Putamen (tissue), 1 donor: ENCODE measurements around the gene PROCR.
A peak's percentile ranks its signal among the peaks of the same experiment; 100 is the strongest.
"Not testable (repeated sequence)": the region's sequence is repeated elsewhere in the genome, so short reads cannot be mapped to it uniquely, and the experiment has no call there.

Experiments
- DNase-seq: peaks from one replicate; pipeline ENCODE4 v3.0.0-alpha.2; 2016; ENCODE audit warnings: low spot score

PROCR gene

GRCh38 chr20:35165221-35166185 is 6.4 kb upstream of the PROCR start:
- no peak for DNase-seq

- DNase-seq = peak; percentile 11
Measured at GRCh38 chr20:35166242-35166830, 5.5 kb upstream of the PROCR start.

- no peak for DNase-seq
Measured at GRCh38 chr20:35167787-35168186, 4.1 kb upstream of the PROCR start.

- not testable (repeated sequence) for DNase-seq
Measured at GRCh38 chr20:35168701-35169409, 3.0 kb upstream of the PROCR start.

DNA sequence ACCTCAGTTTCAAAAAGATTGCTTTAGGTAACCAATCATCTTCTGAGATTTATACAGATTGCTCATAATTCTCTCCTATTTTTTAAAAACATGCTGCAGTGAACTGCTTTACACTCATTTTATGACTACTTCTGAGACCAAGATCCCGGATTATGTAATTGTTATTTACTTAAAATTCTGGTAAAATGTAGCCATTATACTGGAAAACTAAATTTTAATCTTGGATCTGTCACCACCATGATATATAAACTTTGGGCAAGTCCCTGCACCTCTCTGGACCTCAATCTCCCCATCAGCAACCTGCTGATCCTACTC is 477 bp upstream of the PROCR start:
- DNase-seq = no peak

DNA sequence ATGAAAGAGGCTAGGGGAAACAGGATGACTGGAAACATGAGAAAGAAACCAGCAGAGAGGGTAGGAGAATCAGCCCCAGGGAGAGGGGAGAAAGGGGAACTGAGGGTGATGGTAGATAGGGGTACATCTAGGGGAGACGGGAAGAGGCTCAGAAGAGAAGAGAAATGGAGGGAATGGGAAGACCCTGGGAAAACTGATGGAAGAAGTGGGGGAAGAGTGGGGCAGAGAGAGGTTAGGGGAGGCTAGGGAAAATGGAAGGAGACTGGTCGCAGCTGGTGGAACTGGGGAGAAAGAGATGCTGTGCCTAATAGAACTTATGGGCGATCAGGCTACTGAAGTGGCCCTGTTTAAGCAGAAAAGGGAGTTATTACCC is 548 bp downstream of the PROCR start:
- no peak for DNase-seq

DNA sequence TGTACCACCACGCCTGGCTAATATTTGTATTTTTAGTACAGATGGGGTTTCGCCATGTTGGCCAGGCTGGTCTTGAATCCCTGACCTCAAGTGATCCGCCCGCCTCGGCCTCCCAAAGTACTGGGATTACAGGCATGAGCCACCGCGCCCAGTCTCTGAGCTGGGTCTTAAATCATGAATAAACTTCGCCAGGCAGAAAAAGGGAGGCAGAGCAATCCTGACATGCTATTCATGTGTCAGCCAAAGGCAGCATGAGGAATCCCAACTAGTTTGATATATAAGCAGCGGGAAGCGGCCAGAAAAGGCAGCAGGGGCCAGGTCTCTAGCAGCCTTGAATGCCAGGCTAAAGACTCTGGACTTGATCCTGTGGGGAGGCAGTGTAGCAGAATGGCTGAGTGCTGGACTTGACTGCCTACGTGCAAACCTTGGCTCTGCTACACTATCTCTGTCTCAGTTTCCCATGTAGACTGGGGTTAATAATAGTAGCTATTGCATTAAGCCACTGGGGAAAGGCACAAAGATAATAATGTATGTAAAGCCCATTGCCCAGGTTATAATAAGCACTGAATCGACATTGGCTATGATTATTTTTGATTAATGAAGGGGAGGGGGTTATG is 1.8 kb downstream of the PROCR start:
- no peak for DNase-seq

GRCh38 chr20:35174458-35175216 is 2.8 kb downstream of the PROCR start:
- no peak for DNase-seq

- DNase-seq = no peak
Measured at GRCh38 chr20:35176132-35176531, 4.3 kb downstream of the PROCR start.

- no peak for DNase-seq
Measured at GRCh38 chr20:35179292-35180212, 7.7 kb downstream of the PROCR start.

DNA sequence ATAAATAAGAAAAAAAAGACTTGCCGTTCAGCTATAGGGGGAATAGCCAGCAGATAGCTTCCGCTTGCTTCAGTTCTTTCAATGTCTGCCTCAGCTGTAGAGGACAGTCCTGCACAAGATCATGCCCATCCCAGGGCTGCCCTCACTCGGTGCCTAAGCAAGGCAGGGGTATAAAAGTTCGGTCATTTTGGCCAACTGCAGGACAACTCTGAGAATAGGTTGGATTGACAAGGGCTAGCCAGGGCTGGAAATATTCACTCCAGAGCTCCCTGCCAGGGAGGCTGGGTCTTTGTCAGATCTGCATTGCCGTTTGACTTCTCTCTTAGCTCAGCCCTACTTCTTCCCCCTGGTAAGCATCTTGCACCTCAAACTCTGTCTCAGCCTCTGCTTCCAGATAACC is 8.4 kb downstream of the PROCR start:
- DNase-seq = no peak

GRCh38 chr20:35181731-35182130 is 9.9 kb downstream of the PROCR start:
- no peak for DNase-seq

- not testable (repeated sequence) for DNase-seq
Measured at GRCh38 chr20:35186691-35187289, 14.9 kb downstream of the PROCR start.

DNA sequence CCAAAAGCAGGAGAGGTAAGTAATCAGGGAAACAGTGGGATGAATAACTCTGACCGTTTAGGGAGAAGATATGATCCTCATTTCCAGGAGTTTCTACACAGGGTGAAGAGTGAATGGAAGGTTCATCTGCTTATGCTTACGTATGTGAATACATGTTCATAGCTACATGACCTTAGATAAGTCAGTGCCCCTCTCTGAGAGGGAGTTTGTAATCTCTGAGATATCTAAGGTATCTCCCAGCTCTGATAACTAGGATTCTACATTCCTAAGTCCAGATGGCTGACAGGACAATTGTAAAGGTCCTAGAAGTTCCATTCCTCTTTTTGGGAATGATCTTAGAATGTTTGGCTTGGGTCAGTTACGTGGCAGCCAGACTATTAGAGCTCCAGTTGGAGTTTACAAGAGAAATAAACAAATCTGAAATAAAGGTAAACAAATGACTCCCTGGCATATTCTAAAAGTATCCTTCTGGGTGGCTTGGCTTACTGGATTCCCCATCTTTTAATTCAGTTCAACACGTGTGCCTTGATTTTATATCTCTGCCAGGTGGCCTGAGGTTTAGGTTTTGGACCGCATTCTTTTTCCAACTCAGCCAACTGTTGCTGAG is 15.8 kb downstream of the PROCR start:
- DNase-seq = no peak

DNA sequence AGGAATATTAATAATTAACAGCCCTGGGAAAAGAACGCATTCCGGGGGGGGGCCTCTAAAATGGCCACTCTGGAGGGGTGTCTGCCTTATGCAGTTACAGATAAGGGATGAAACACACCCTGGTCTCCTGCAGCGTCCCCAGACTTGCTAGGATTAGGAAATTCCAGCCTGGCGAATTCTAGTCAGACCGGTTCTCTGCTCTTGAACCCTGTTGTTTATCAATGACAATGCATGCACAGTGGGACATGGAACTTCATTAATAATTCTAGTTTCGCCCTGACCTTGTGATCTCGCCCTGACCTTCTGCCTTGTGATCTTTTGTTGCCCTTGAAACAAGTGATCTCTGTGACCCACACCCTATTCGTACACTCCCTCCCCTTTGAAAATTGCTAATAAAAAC is 17.4 kb downstream of the PROCR start:
- DNase-seq = not testable (repeated sequence)

DNA sequence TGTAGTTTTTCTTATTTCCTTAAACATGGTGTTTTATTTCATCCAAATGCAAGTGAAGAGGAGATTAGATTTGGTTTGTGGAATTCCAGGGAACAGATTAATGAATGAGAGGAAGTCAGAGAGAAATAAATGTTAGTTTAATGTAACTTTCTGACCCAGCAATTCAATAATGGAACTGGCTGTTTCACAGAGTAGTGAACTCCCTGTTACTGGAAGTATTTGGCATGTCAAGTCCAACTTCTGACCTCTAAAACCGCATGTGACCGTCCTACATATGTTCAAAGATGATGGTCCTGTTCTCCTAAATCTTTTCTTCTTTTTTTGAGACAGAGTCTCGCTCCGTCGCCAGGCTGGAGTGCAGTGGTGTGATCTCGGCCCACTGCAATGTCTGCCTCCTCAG is 18.7 kb downstream of the PROCR start:
- DNase-seq = no peak

DNA sequence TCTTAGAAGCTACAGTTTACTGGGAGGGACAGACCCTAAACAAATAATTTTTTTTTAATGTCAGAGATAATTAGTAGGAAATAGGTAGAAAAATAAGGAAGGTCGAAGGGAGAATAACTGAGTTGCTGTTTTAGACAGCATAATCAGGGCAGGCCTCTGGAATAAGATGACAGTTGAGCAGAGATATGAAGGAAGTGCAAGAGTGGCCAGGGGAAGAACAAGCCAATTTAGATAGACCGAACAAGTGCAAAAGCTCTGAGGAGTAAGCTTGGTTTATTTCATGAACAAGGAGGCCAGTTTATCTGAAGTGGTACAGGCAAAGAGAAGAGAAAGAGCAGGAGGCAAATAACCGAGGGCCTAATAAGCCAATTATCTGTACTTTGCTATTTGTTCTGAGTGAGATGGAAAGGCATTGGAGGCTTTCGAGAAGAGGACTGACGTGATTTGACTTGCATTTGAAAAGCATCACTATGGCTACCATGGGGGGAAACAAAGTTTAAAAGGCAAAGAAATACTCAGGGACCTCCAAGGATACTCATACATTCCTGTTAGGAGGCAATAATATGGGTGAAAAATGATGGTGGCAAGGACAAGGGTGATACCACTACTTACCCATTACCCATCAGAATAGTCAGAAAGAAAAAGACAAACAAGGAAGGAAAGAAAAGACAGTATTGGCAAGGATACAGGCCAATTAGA is 19.7 kb downstream of the PROCR start:
- no peak for DNase-seq

- DNase-seq = no peak
Measured at GRCh38 chr20:35192118-35192872, 20.4 kb downstream of the PROCR start.
